PFSK-1 (cell line): ENCODE results near the gene BORA.

Experiments
- FOXP2 ChIP-seq: optimal IDR thresholded peaks from 2 replicates; pipeline ENCODE3; 2011; ENCODE audit warnings: borderline replicate concordance, control low read depth, inconsistent platforms; ENCODE audit not compliant: insufficient read depth; ENCODE audit errors: extremely low read length, extremely low read depth
- POLR2AphosphoS5 ChIP-seq: IDR thresholded peaks from 2 replicates; pipeline ENCODE4 v1.6.1; 2012; ENCODE audit warnings: low read depth, mild to moderate bottlenecking, control low read depth, low read length, moderate library complexity
- REST ChIP-seq, 2 experiments: IDR thresholded peaks; 2 replicates each; pipeline versions ENCODE4 v1.6.1 to v1.8.0; 2011 to 2012; ENCODE audit warnings: low read depth in 2 of 2, low read length in 2 of 2, control low read depth in 1 of 2, inconsistent platforms in 1 of 2, mild to moderate bottlenecking in 1 of 2, moderate library complexity in 1 of 2; ENCODE audit not compliant: insufficient read depth in 1 of 2
- TAF1 ChIP-seq: IDR thresholded peaks from 2 replicates; pipeline ENCODE4 v1.6.1; 2012; ENCODE audit warnings: low read length, control low read depth, borderline replicate concordance; ENCODE audit not compliant: insufficient read depth

DNA sequence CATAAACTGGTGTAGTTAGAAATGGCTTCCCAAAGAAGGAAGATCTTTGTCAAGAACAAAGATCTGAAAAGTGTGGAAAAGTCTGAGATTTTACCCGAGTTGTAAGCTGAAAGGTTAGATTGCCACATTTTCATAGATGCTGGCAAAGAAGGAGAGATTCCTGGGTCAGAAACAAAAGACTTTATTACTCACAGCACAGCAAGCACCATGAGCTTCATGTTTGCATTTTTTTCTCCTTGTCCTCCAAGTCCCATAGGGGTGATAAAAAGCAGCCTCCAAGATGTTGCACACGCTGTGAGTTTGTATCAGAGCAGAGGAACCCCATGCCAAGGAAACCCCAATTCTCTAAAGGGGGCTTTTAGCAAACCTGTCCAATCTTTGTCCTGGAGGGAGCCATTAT is 29.6 kb upstream of the BORA start:
- TF ChIP-seq POLR2AphosphoS5 (no peak), FOXP2 (no peak), TAF1 (no peak), REST (IDR thresholded peaks at IDR 0.05; ENCODE audit: insufficient read depth in 1 of 2, low read depth in 2 of 2, low read length in 2 of 2) (no peak)
